Naive thymus-derived CD4-positive, alpha-beta T cell (primary cell): ENCODE measurements around the gene DLG2. TPM values are rescaled to one million over a fixed set of nuclear protein-coding genes. Genes with fewer than 3 reads are reported as not detected.

Experiments
- ATAC-seq: fragments of 150-1000 bp; cut with Tn5 transposase; 2 replicates; pipeline ENCODE4 v1.10.0; 2021; ENCODE audit warnings: mild to moderate bottlenecking, moderate library complexity
- CTCF ChIA-PET: fragments of 350-600 bp; sonication (Branson Sonifier 250); formaldehyde crosslinking; loops from one replicate; lab custom pipeline; 2021; ENCODE audit warnings: antibody characterized with exemption; lab: Charles Lee
- POLR2A ChIA-PET: fragments of 350-600 bp; sonication (Branson Sonifier 250); formaldehyde crosslinking; loops from one replicate; lab custom pipeline; 2021; ENCODE audit warnings: antibody characterized with exemption, inconsistent platforms; lab: Charles Lee
- DNase-seq, 9 donors: peaks; one replicate each; pipeline versions ENCODE4 v3.0.0 to v3.0.0-alpha.2; 2020 to 2022; ENCODE audit warnings: mixed read lengths in 1 of 9
- H3K27ac ChIP-seq: one replicate; pipeline ENCODE4 v1.7.0; 2013; ENCODE audit warnings: mild to moderate bottlenecking, low read depth, low read length, moderate library complexity
- H3K27me3 ChIP-seq, 2 donors: one replicate each; pipeline ENCODE4 v1.7.0; 2013; ENCODE audit warnings: low read length in 2 of 2, mild to moderate bottlenecking in 2 of 2, moderate library complexity in 2 of 2; ENCODE audit not compliant: control insufficient read depth in 2 of 2, insufficient read depth in 2 of 2
- H3K36me3 ChIP-seq, 3 experiments: 1 replicate in 2 of 3; 2 replicates in 1 of 3; pipeline ENCODE4 v1.7.0; 2013; ENCODE audit warnings: low read length in 3 of 3, mild to moderate bottlenecking in 3 of 3, moderate library complexity in 1 of 3; ENCODE audit not compliant: insufficient read depth in 3 of 3, control insufficient read depth in 2 of 3
- H3K4me1 ChIP-seq, 2 donors: one replicate each; pipeline ENCODE4 v1.7.0; 2013; ENCODE audit warnings: low read length in 2 of 2, mild to moderate bottlenecking in 2 of 2, moderate library complexity in 1 of 2; ENCODE audit not compliant: control insufficient read depth in 2 of 2, insufficient read depth in 2 of 2
- H3K4me3 ChIP-seq: 2 replicates; pipeline ENCODE4 v1.7.0; 2013; ENCODE audit warnings: mild to moderate bottlenecking, low read length
- H3K9me3 ChIP-seq, 3 experiments: 1 replicate in 2 of 3; 2 replicates in 1 of 3; pipeline ENCODE4 v1.7.0; 2013; ENCODE audit warnings: low read length in 3 of 3; ENCODE audit not compliant: control insufficient read depth in 2 of 3
- H3K27ac Mint-ChIP-seq, 9 donors: one replicate each; pipeline ENCODE4 v1.8.0; 2020 to 2022; ENCODE audit warnings: mixed read lengths in 9 of 9, mild to moderate bottlenecking in 8 of 9, moderate library complexity in 5 of 9, inconsistent platforms in 2 of 9
- H3K27me3 Mint-ChIP-seq, 5 donors: one replicate each; pipeline ENCODE4 v1.8.0; 2021 to 2022; ENCODE audit warnings: mixed read lengths in 5 of 5, mild to moderate bottlenecking in 1 of 5
- H3K36me3 Mint-ChIP-seq, 5 donors: one replicate each; pipeline ENCODE4 v1.8.0; 2020 to 2022; ENCODE audit warnings: mixed read lengths in 5 of 5, mild to moderate bottlenecking in 3 of 5, inconsistent platforms in 1 of 5
- H3K4me1 Mint-ChIP-seq, 7 donors: one replicate each; pipeline ENCODE4 v1.8.0; 2020 to 2022; ENCODE audit warnings: mixed read lengths in 7 of 7, mild to moderate bottlenecking in 3 of 7, inconsistent platforms in 1 of 7
- H3K4me3 Mint-ChIP-seq, 10 donors: one replicate each; pipeline ENCODE4 v1.8.0; 2020 to 2022; ENCODE audit warnings: mild to moderate bottlenecking in 10 of 10, mixed read lengths in 10 of 10, moderate library complexity in 6 of 10, inconsistent platforms in 2 of 10
- H3K9me3 Mint-ChIP-seq, 11 donors: one replicate each; pipeline ENCODE4 v1.8.0; 2020 to 2022; ENCODE audit warnings: mixed read lengths in 11 of 11, mild to moderate bottlenecking in 4 of 11, inconsistent platforms in 1 of 11, moderate library complexity in 1 of 11
- intact Hi-C, 2 donors: fragments of 100-400 bp; cut with micrococcal nuclease; formaldehyde crosslinking; loops; one replicate each; pipeline ENCODE4 v1.15.1; 2023
- polyA plus RNA-seq, 2 donors: library from polyadenylated mRNA; unstranded; fragments of 300-500 nt; fragmentation: Illumina TruSeq; gene quantifications; one replicate each; pipeline ENCODE4 v1.2.3, GENCODE V29; 2021
- total RNA-seq, 6 experiments: library from RNA in 5 of 6; stranded (reverse) in 5 of 6; gene quantifications; 1 replicate in 5 of 6; 2 replicates in 1 of 6; pipeline ENCODE4 v1.2.3 and lab custom pipeline; 2021 to 2026

Gene DLG2
- total and polyA plus RNA-seq, 7 experiments from 2014 or later: 0.64 to 6.1 (median 3.7) TPM

- Mint-ChIP-seq H3K36me3 (no peaks in the 10 kb centered on the region), H3K9me3 (peaks cover 0 to 7% (median 3%) of the 10 kb centered on the region in 11 donors), H3K27ac (no peak overlapping the region), H3K27me3 (no peaks in the 10 kb centered on the region), H3K4me1 (no peaks in the 10 kb centered on the region), H3K4me3 (no peak overlapping the region)
- H3K27ac ChIP-seq: no peak overlapping the region
- intact Hi-C loops: loop anchor here in 1 of 2 donors (10.0 kb wide), 1 partner anchor 60 kb away; no protein-coding TSS in a partner anchor
- ChIA-PET POLR2A (no interaction called here), CTCF (no interaction called here)
- DNase-seq (no peak), ATAC-seq (no peak)
- no peak overlapping the region for H3K4me3 ChIP-seq
- no peaks in the 10 kb centered on the region for H3K36me3 ChIP-seq
- no peaks in the 10 kb centered on the region for H3K4me1 ChIP-seq
- H3K27me3 ChIP-seq: no peaks in the 10 kb centered on the region
- H3K9me3 ChIP-seq: no peaks in the 10 kb centered on the region
Observed at GRCh38 chr11:84105148-84105547, 1522.0 kb downstream of the DLG2 start.

- Mint-ChIP-seq H3K9me3 (peaks cover 0 to 11% (median 3%) of the 10 kb centered on the region in 11 donors), H3K27ac (no peak overlapping the region), H3K36me3 (no peaks in the 10 kb centered on the region), H3K4me1 (no peaks in the 10 kb centered on the region), H3K27me3 (no peaks in the 10 kb centered on the region), H3K4me3 (no peak overlapping the region)
- ChIA-PET CTCF (no interaction called here), POLR2A (no interaction called here)
- Histone ChIP-seq H3K36me3 (no peaks in the 10 kb centered on the region), H3K27ac (no peak overlapping the region), H3K4me3 (no peak overlapping the region), H3K4me1 (no peaks in the 10 kb centered on the region), H3K27me3 (no peaks in the 10 kb centered on the region), H3K9me3 (no peaks in the 10 kb centered on the region)
- DNase-seq (no peak), ATAC-seq (no peak)
- intact Hi-C loops: loop anchor here in 1 of 2 donors (10.0 kb wide), 1 partner anchor 58 kb away; no protein-coding TSS in a partner anchor
Observed at GRCh38 chr11:84103096-84103495, 1524.0 kb downstream of the DLG2 start.

DNA sequence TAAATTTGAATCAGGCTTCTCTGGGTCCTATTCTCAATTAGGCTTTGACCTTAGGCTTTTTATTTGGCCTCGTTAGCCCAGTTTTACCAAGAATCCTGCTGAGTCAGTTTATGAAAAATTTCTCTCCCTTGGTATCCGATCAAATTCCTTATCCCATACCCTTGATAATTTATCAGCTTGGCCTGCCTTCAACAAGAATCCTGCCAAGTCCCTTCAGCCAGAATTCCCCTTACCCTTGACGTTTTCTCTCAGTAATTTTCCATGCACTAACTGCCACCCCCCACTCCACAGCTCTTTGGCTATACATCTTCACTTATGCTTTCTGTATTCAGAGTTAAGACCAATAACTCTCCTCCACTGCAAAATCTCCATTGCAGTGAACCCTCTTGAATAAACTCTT, 1530.0 kb downstream of the DLG2 start:
- Mint-ChIP-seq H3K4me1 (no peaks in the 10 kb centered on the region), H3K9me3 (peaks cover 0 to 13% (median 4%) of the 10 kb centered on the region in 11 donors), H3K4me3 (no peak overlapping the region), H3K27me3 (no peaks in the 10 kb centered on the region), H3K27ac (no peak overlapping the region), H3K36me3 (no peaks in the 10 kb centered on the region)
- ATAC-seq: no peak
- no peak for DNase-seq
- Histone ChIP-seq H3K4me3 (no peak overlapping the region), H3K4me1 (no peaks in the 10 kb centered on the region), H3K27ac (no peak overlapping the region), H3K36me3 (no peaks in the 10 kb centered on the region), H3K27me3 (no peaks in the 10 kb centered on the region), H3K9me3 (no peaks in the 10 kb centered on the region)
- CTCF ChIA-PET: interaction anchor here (0.6 kb wide), 1 partner anchor 110 kb away, joined by 4 read pairs; no protein-coding TSS in a partner anchor
- POLR2A ChIA-PET: no interaction called here
- intact Hi-C loops: no loop called here

DNA sequence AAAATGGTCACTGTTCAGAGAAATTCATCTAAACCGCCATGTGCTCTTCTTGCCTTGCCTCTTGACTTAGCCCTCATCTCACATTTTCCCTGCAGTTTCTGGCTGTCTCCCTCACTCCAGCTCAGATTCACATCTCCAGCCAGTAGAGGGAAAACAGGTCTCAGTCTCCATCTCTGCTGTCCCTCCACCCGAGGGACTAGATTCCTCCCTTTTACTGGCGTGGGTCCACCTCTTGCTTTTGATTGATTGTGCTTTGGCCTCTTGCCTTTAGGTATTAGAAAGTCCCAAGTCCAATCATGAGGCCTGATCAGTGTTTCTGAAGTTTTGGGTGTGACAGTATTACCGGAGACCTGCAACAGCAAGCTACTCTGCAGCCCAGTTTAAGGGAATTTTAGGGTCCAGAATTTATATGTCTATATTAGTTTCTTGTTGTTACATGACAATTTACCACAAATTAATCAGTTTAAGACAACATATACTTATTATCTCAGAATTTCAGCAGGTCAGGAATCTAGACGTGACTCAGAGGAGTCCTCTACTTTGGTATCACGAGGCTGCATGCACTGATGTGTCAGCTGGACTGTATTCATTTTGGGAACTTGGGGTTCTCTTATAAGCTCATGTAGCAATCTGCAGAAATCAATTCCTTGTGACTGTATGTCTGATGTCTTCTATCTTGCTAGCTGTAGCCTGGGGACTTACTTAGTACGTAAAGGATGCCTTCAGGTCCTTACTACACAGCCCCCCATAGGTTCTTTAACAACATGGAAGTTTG, 1535.7 kb downstream of the DLG2 start:
- H3K4me1 Mint-ChIP-seq: no peaks in the 10 kb centered on the region
- H3K9me3 Mint-ChIP-seq: peaks cover 0 to 20% (median 5%) of the 10 kb centered on the region in 11 donors
- no peaks in the 10 kb centered on the region for H3K4me1 ChIP-seq
- no peak overlapping the region for H3K4me3 Mint-ChIP-seq
- H3K27ac ChIP-seq: no peak overlapping the region
- no peaks in the 10 kb centered on the region for H3K36me3 ChIP-seq
- intact Hi-C loops: no loop called here
- H3K27me3 Mint-ChIP-seq: no peaks in the 10 kb centered on the region
- CTCF ChIA-PET: no interaction called here
- POLR2A ChIA-PET: no interaction called here
- DNase-seq: no peak
- no peaks in the 10 kb centered on the region for H3K27me3 ChIP-seq
- no peaks in the 10 kb centered on the region for H3K9me3 ChIP-seq
- no peak overlapping the region for H3K4me3 ChIP-seq
- no peak overlapping the region for H3K27ac Mint-ChIP-seq
- ATAC-seq: no peak
- H3K36me3 Mint-ChIP-seq: no peaks in the 10 kb centered on the region

- no peak overlapping the region for H3K27ac Mint-ChIP-seq
- H3K36me3 Mint-ChIP-seq: no peaks in the 10 kb centered on the region
- no peaks in the 10 kb centered on the region for H3K4me1 Mint-ChIP-seq
- POLR2A ChIA-PET: no interaction called here
- ATAC-seq (no peak), DNase-seq (no peak)
- H3K36me3 ChIP-seq: no peaks in the 10 kb centered on the region
- peaks cover 0 to 27% (median 9%) of the 10 kb centered on the region in 11 donors for H3K9me3 Mint-ChIP-seq
- H3K4me3 Mint-ChIP-seq: no peak overlapping the region
- H3K9me3 ChIP-seq: peaks cover 0 to 5% (median 0%) of the 10 kb centered on the region in 3 experiments
- CTCF ChIA-PET: no interaction called here
- no peaks in the 10 kb centered on the region for H3K27me3 Mint-ChIP-seq
- no peaks in the 10 kb centered on the region for H3K27me3 ChIP-seq
- no peaks in the 10 kb centered on the region for H3K4me1 ChIP-seq
- intact Hi-C loops: no loop called here
- H3K4me3 ChIP-seq: no peak overlapping the region
- no peak overlapping the region for H3K27ac ChIP-seq
Observed at GRCh38 chr11:84089072-84090057, 1537.8 kb downstream of the DLG2 start.

DNA sequence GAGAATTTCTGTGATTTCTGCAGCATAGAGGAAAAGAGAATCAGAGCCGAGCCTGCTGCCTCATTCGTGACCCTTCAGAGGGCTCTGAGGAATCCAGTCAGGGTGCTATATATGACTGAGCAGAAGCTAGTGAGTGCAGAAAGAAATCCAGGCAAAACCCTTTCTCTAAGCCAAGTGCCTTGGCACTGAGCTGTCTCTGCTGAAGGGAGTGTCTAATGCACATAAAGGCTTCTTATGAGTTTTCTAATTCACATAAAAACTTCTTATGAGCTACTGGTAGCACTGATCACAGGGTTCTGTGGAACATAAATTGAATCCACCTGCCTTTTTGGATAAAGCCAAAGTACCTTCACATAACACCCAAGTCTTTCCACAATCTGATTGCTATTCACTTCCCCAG, 1555.3 kb downstream of the DLG2 start:
- intact Hi-C loops: no loop called here
- no peak for ATAC-seq
- no peak for DNase-seq

More for the DNA sequence above, 1555.3 kb downstream of the DLG2 start:
- no peak overlapping the region for H3K27ac Mint-ChIP-seq
- H3K4me1 Mint-ChIP-seq: no peaks in the 10 kb centered on the region
- H3K4me1 ChIP-seq: no peaks in the 10 kb centered on the region
- peaks cover 0 to 21% (median 8%) of the 10 kb centered on the region in 11 donors for H3K9me3 Mint-ChIP-seq
- H3K4me3 Mint-ChIP-seq: no peak overlapping the region
- H3K36me3 Mint-ChIP-seq: peaks cover 0 to 4% (median 0%) of the 10 kb centered on the region in 5 donors
- H3K27me3 Mint-ChIP-seq: no peaks in the 10 kb centered on the region
- H3K36me3 ChIP-seq: no peaks in the 10 kb centered on the region
- ChIA-PET POLR2A (no interaction called here), CTCF (no interaction called here)
- no peaks in the 10 kb centered on the region for H3K9me3 ChIP-seq
- H3K27me3 ChIP-seq: no peaks in the 10 kb centered on the region
- no peak overlapping the region for H3K27ac ChIP-seq
- no peak overlapping the region for H3K4me3 ChIP-seq
